ENCODE results near the gene MIOX.
"Not testable (repeated sequence)": the region's sequence is repeated elsewhere in the genome, so short reads cannot be mapped to it uniquely, and the experiment has no call there.

Gene MIOX

DNA sequence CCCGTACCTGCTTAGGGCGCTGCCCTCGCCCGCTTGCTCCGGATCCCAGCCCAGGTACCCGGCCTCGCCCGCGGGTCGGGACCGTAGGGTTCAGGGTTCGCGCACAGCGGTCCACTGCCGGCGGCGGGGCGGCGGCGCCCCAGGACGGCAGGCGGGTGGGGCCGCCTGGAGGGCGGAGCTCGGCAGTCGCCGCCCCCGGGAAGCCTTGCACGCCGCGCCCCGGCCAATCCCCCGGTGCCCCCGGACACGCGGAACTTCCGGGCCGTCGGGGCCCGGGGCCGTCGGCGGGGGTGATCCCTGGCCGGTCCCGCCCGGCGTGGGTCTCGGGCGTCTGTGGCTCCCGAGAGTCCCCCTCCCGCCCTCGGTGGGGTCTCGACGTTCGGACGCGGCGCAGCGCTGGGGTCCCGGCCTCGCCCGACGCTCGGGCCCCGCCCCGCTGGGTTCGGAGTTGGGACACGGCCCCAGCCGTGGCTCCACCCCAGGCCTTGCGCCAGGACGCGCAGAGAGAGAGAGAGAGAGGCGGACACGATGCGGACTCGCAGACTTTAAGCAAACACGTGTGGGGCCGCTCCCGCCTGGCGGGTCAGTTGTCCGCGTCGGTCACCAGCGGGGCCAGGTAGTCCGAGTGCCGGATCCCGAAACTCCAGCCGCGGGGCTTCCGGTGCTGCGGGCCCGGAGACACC, 43.4 kb downstream of the MIOX start, which contains the start of gene TYMP:
TSS of gene TYMP (minus strand) at position 116 of the 683 bp plus-strand sequence. CDS start 303 bp downstream, outside the sequence.
- peak; percentile 86 for DNase-seq
- peak; percentile 24 for ATAC-seq

GRCh38 chr22:50530580-50530876, 43.9 kb downstream of the MIOX start:
- ATAC-seq (peak; percentile 0), DNase-seq (no peak)

DNA sequence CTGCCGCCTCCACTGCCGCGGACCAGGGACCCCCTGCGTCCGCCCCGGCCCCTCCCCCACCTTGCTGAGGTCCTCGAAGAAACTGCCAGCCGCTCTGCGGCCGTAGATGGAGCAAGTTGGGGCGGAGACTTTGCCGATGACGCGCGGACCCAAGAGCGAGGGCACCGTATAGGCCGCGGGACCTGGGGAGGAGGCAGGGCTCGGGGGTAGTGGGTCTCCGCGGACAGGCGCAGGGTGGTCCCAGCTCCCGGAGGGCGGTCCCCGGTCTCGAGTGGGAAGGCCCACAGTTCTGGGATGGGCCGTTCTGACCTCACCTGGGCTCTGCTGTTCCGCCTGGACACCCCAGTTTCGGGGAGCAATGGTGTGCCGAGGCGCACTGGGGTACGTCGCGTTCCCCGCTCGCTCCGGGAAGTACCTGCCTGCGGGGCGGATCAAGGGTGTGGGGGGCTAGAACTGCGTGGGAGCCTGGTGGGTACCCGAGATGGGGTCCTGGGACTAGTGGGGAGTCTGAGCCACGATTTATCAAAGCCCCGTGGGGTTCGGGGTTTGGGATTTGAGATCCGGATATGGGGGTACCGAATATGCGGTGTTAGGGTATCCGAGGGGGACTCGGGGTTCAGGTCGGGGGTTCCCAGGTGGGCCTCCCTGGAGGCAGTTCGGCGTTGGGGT, 44.4 kb downstream of the MIOX start:
- DNase-seq (peak; percentile 91), ATAC-seq (peak; percentile 59)

- peak; percentile 81 for DNase-seq
- peak; percentile 35 for ATAC-seq
Observed at GRCh38 chr22:50531546-50531961, 44.9 kb downstream of the MIOX start.

DNA sequence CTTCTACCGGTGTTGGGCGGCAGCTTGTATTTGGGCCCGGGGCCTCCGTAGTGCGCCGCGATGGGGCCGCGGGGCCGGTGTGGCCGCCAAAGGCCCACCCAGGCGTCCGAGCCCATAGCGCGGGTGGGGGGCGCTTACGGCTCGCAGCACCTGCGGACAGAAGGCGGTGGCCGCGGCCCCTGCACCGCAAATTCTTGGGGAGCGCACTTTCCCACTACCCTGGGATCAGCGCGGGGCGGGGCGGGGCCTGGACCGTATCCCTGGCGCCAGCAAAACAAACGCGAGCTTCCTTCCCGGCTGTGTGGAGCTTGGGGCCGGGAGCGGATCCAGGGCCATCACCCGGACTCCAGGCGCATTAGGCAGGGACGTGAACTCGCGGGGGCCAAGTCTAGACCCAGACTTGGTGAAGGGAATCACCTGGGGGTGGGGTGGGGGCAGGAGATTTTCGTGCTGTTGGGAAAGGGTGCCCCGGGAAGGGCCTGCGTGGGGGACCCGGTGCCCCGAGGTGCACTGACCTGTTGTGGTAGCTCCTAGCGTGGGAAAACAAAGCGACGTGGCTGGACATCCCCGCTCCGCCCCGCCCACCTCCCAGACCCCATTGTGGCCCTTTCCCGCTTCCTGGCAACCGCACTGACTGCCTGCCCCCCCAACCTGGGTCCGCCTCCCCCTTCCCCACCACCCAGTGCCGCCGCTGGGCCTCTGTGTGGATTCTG, 45.5 kb downstream of the MIOX start:
- ATAC-seq (no peak), DNase-seq (peak; percentile 41)

DNA sequence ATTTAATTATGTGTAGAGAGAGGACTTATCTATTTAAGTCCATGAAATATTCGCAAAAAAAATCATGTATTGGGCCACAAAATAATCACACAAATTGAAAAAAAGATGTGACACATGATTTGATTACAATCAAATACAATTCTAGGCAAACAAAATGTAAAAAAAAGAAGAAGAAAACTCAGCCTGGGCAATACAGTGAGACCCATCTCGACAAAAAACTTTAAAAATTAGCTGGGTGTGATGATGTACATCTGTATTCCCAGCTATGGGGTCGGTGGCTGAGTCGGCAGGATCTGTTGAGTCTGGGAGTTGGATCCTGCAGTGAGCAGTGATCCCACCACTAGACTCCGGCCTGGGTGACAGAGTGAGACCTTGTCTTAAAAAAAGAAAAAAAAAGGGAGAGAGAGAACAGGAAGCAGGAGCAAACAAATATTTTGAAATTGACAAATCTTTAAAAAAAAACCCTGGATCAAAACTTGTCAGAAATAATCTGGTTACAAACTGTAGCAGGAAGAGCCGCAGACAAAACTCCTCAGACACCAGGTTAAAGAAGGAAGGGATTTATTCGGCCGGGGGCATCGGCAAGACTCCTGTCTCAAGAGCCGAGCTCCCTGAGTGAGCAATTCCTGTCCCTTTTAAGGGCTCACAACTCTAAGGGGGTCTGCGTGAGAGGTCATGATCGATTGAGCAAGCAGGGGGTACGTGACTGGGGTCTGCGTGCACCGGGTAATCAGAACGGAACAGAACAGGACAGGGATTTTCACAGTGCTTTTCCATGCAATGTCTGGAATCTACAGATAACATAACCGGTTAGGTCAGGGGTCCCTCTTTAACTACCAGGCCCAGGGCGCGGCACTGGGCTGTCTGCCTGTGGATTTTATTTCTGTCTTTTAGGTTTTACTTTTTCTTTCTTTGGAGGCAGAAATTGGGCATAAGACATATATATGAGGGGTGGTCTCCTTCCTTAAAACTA, 46.5 kb downstream of the MIOX start:
- no peak for ATAC-seq
- DNase-seq, result no peak

- DNase-seq, ATAC-seq: not testable (repeated sequence)
Observed at GRCh38 chr22:50533856-50534711, 47.4 kb downstream of the MIOX start.

DNA sequence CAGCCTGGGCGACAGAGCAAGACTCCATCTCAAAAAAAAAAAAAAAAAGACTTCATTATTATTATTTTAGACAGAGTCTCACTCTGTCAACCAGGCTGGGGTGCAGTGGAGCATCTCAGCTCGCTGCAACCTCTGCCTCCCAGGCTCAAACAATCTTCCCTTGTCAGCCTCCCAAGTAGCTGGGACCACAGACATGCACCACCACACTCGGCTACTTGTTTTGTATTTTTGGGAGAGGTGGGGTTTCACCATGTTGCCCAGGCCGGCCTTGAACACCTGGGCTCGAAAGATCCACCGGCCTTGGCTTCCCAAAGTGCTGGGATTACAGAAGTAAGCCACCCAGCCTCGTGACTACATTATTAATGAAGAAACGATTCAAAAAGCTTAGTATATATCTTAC, 48.5 kb downstream of the MIOX start:
- no peak for ATAC-seq
- no peak for DNase-seq

GRCh38 chr22:50536226-50536625, 49.6 kb downstream of the MIOX start:
- no peak for ATAC-seq
- no peak for DNase-seq

DNA sequence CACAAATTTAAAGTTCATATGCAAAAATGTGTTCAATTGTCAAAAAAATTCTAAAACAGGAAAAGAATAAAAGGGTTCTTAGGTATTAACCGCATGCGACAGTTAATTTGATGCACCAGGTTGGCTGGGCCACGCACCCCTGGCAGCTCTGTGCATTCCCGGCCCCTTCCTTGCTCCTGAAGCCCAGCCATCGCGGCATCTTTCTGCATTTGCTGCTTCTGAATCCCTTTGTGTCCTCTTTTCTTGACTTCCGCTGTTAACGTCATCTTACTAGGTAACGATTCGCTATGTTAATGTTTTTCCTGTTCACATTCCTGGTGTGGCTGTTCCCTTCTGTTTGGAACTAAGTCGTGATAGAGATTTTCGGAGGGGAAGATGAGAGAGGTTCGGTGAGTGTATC, 51.1 kb downstream of the MIOX start:
- no peak for ATAC-seq
- DNase-seq, result no peak

Data from stimulated activated naive CD8-positive, alpha-beta T cell treated with anti-CD3 and anti-CD28 coated beads, Interleukin-15, Interleukin-2, amounts not matched to agents 100 U/mL and 50 U/mL, for 24 hours (primary cell).